Measurements from ENCODE around the gene PRR5L.

- TF ChIP-seq GATA2 (IDR thresholded peaks at IDR 0.05; ENCODE audit: low read depth, low read length) (no peak), GATA3 (IDR thresholded peaks at IDR 0.05; ENCODE audit: low read depth, low read length) (no peak)
These were observed 171.8 kb downstream of the PRR5L start for GRCh38 chr11:36467916-36468315.
